ENCODE measurements around the gene FMO1. TPM values are rescaled to one million over a fixed set of nuclear protein-coding genes. Genes with fewer than 3 reads are reported as not detected.

The FMO1 gene
- total RNA-seq, 1 donor from 2014 or later = not detected

DNA sequence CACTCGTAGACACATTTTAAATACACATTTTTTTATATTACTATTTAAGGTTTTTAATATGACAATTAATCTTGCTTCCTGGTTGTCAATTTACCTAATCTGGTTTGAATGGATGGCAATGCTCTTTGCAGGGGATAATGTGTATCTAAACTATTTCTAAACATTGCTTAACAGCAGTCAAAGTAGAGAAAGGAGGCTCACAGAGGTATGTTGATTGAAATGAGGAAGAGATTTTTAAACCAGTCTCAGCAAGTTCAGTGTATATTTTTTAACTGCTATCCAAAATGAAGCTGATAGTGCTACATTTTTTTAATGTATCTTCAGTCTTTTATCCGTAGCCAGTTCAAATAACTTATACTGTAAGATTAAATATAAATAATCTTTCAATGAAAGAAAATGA lies 17.4 kb downstream of the FMO1 start:
- Histone ChIP-seq H3K4me1 (no peaks in the 10 kb centered on the region), H3K27ac (no peak overlapping the region), H3K27me3 (no peaks in the 10 kb centered on the region), H3K4me2 (no peak overlapping the region), H2AFZ (replicated peaks) (no peak overlapping the region), H3K9ac (no peak overlapping the region), H3K4me3 (no peak overlapping the region), H3K79me2 (ENCODE audit: low read depth) (no peaks in the 10 kb centered on the region), H4K20me1 (ENCODE audit: low read depth) (no peaks in the 10 kb centered on the region), H3K9me3 (ENCODE audit: low read depth) (no peaks in the 10 kb centered on the region), H3K36me3 (no peaks in the 10 kb centered on the region), H3F3A (ENCODE audit: low read depth) (no peaks in the 10 kb centered on the region)
- DNase-seq (ENCODE audit: low spot score) = no peak
- Mint-ChIP-seq H3K4me1 (peaks cover 2% of the 10 kb centered on the region), H3K4me3 (no peak overlapping the region), H3K27ac (no peak overlapping the region), H3K9me3 (no peaks in the 10 kb centered on the region), H3K27me3 (ENCODE audit: insufficient read depth, low read depth) (peaks cover 4% of the 10 kb centered on the region), H3K36me3 (no peaks in the 10 kb centered on the region)
- TF ChIP-seq, protein P1, sequence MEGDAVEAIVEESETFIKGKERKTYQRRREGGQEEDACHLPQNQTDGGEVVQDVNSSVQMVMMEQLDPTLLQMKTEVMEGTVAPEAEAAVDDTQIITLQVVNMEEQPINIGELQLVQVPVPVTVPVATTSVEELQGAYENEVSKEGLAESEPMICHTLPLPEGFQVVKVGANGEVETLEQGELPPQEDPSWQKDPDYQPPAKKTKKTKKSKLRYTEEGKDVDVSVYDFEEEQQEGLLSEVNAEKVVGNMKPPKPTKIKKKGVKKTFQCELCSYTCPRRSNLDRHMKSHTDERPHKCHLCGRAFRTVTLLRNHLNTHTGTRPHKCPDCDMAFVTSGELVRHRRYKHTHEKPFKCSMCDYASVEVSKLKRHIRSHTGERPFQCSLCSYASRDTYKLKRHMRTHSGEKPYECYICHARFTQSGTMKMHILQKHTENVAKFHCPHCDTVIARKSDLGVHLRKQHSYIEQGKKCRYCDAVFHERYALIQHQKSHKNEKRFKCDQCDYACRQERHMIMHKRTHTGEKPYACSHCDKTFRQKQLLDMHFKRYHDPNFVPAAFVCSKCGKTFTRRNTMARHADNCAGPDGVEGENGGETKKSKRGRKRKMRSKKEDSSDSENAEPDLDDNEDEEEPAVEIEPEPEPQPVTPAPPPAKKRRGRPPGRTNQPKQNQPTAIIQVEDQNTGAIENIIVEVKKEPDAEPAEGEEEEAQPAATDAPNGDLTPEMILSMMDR (IDR thresholded peaks at IDR 0.05) = no peak
- TF ChIP-seq EZH2 (IDR thresholded peaks at IDR 0.05) (no peak), EZH2phosphoT487 (IDR thresholded peaks at IDR 0.05) (no peak)

GRCh38 chr1:171266930-171267329 lies 18.6 kb downstream of the FMO1 start:
- H3K27me3 ChIP-seq = no peaks in the 10 kb centered on the region
- no peaks in the 10 kb centered on the region for H3K9me3 ChIP-seq (ENCODE audit: low read depth)
- TF ChIP-seq EZH2 (IDR thresholded peaks at IDR 0.05) = no peak
- TF ChIP-seq, protein P1 (IDR thresholded peaks at IDR 0.05) = no peak
- TF ChIP-seq EZH2phosphoT487 (IDR thresholded peaks at IDR 0.05) = no peak
- no peak overlapping the region for H3K4me3 Mint-ChIP-seq
- no peaks in the 10 kb centered on the region for H3K4me1 ChIP-seq
- no peak overlapping the region for H3K4me2 ChIP-seq
- DNase-seq (ENCODE audit: low spot score) = no peak
- no peak overlapping the region for H3K27ac ChIP-seq
- no peaks in the 10 kb centered on the region for H3K36me3 Mint-ChIP-seq
- no peaks in the 10 kb centered on the region for H3K79me2 ChIP-seq (ENCODE audit: low read depth)
- no peaks in the 10 kb centered on the region for H4K20me1 ChIP-seq (ENCODE audit: low read depth)
- H3K27ac Mint-ChIP-seq = no peak overlapping the region
- peaks cover 2% of the 10 kb centered on the region for H3K9me3 Mint-ChIP-seq
- no peak overlapping the region for H3K4me3 ChIP-seq
- no peaks in the 10 kb centered on the region for H3F3A ChIP-seq (ENCODE audit: low read depth)
- H3K27me3 Mint-ChIP-seq (ENCODE audit: insufficient read depth, low read depth) = no peaks in the 10 kb centered on the region
- H2AFZ ChIP-seq (replicated peaks) = no peak overlapping the region
- no peaks in the 10 kb centered on the region for H3K36me3 ChIP-seq
- H3K4me1 Mint-ChIP-seq = peaks cover 2% of the 10 kb centered on the region
- H3K9ac ChIP-seq = no peak overlapping the region

- H3K27me3 ChIP-seq = no peaks in the 10 kb centered on the region
- no peak for TF ChIP-seq EZH2 (IDR thresholded peaks at IDR 0.05)
- TF ChIP-seq, protein P1 (IDR thresholded peaks at IDR 0.05) = no peak
- TF ChIP-seq EZH2phosphoT487 (IDR thresholded peaks at IDR 0.05) = no peak
These were observed 19.1 kb downstream of the FMO1 start for GRCh38 chr1:171267391-171267790.

More at GRCh38 chr1:171267391-171267790, 19.1 kb downstream of the FMO1 start:
- Histone ChIP-seq H3K9ac (no peak overlapping the region), H3K36me3 (no peaks in the 10 kb centered on the region), H3K4me3 (no peak overlapping the region), H3K9me3 (ENCODE audit: low read depth) (no peaks in the 10 kb centered on the region), H3K27ac (no peak overlapping the region), H3K4me1 (no peaks in the 10 kb centered on the region), H2AFZ (replicated peaks) (no peak overlapping the region), H3K4me2 (no peak overlapping the region), H3F3A (ENCODE audit: low read depth) (no peaks in the 10 kb centered on the region), H4K20me1 (ENCODE audit: low read depth) (no peaks in the 10 kb centered on the region), H3K79me2 (ENCODE audit: low read depth) (no peaks in the 10 kb centered on the region)
- Mint-ChIP-seq H3K36me3 (no peaks in the 10 kb centered on the region), H3K9me3 (peaks cover 2% of the 10 kb centered on the region), H3K4me3 (no peak overlapping the region), H3K27me3 (ENCODE audit: insufficient read depth, low read depth) (no peaks in the 10 kb centered on the region), H3K27ac (no peak overlapping the region), H3K4me1 (peaks cover 2% of the 10 kb centered on the region)
- DNase-seq (ENCODE audit: low spot score) = no peak
